NCI-H226 (cell line): ENCODE measurements around the gene PLA2G15.

Experiments
- DNase-seq: peaks from one replicate; pipeline ENCODE4 v3.0.0-alpha.2; 2015

The PLA2G15 gene

GRCh38 chr16:68233085-68233834 lies 11.9 kb upstream of the PLA2G15 start:
- DNase-seq: no peak

GRCh38 chr16:68233835-68234187 lies 11.4 kb upstream of the PLA2G15 start:
- no peak for DNase-seq

- DNase-seq: no peak
These were observed 10.7 kb upstream of the PLA2G15 start for GRCh38 chr16:68234188-68235107.

- DNase-seq: peak; percentile 12
These were observed 9.9 kb upstream of the PLA2G15 start for GRCh38 chr16:68235108-68235886.

- DNase-seq: no peak
These were observed 9.4 kb upstream of the PLA2G15 start, which contains the start of gene ESRP2 for GRCh38 chr16:68235887-68236136. Gene ESRP2, minus strand, starts transcription at chr16:68236127. Its CDS starts 82 bp downstream, at chr16:68236045.

- DNase-seq: peak; percentile 89
These were observed 8.9 kb upstream of the PLA2G15 start for GRCh38 chr16:68236137-68236825.

- peak; percentile 24 for DNase-seq
These were observed 8.3 kb upstream of the PLA2G15 start for GRCh38 chr16:68236826-68237242.

GRCh38 chr16:68237243-68238028 lies 7.7 kb upstream of the PLA2G15 start:
- DNase-seq: peak; percentile 95

GRCh38 chr16:68238029-68238345 lies 7.2 kb upstream of the PLA2G15 start:
- no peak for DNase-seq

GRCh38 chr16:68242085-68242484 lies 3.1 kb upstream of the PLA2G15 start:
- no peak for DNase-seq

- DNase-seq: no peak
These were observed 2.0 kb upstream of the PLA2G15 start for GRCh38 chr16:68242926-68243858.

GRCh38 chr16:68244481-68244902 lies 681 bp upstream of the PLA2G15 start:
- no peak for DNase-seq

- DNase-seq: no peak
These were observed 948 bp downstream of the PLA2G15 start for GRCh38 chr16:68246121-68246520.

GRCh38 chr16:68246666-68247065 lies 1.5 kb downstream of the PLA2G15 start:
- DNase-seq: no peak

- DNase-seq: no peak
These were observed 2.2 kb downstream of the PLA2G15 start for GRCh38 chr16:68247400-68247799.

GRCh38 chr16:68247932-68248331 lies 2.8 kb downstream of the PLA2G15 start:
- no peak for DNase-seq

GRCh38 chr16:68249371-68249770 lies 4.2 kb downstream of the PLA2G15 start:
- no peak for DNase-seq

GRCh38 chr16:68250951-68251350 lies 5.8 kb downstream of the PLA2G15 start:
- no peak for DNase-seq

- no peak for DNase-seq
These were observed 6.7 kb downstream of the PLA2G15 start for GRCh38 chr16:68251832-68252231.

GRCh38 chr16:68252383-68252782 lies 7.2 kb downstream of the PLA2G15 start:
- DNase-seq: no peak

- no peak for DNase-seq
These were observed 8.5 kb downstream of the PLA2G15 start for GRCh38 chr16:68253721-68254120.
